ENCODE data around the gene MARK2.
"Not testable (repeated sequence)": the region's sequence is repeated elsewhere in the genome, so short reads cannot be mapped to it uniquely, and the experiment has no call there.

The MARK2 gene

DNA sequence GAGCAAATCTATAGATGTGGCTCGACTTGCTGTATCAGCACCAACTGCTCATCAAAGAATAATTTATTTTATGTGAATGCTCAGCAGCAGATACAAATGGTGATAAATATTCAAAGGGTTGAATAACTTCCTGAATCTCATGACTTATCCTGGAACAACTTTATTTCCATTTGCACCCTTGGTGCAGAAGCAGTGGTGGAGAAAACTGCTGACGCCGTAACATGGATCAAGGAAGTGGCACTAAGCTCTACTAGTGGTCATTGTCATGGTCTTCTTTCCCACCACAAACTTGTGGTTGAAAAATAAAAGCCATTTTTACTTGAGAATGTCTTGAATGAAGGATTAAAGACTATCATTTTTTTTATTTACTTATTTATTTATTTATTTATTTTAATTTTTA, 14.6 kb downstream of the MARK2 start:
- no peak for DNase-seq (ENCODE audit: low read depth in 2 of 3, low spot score in 1 of 3)

DNA sequence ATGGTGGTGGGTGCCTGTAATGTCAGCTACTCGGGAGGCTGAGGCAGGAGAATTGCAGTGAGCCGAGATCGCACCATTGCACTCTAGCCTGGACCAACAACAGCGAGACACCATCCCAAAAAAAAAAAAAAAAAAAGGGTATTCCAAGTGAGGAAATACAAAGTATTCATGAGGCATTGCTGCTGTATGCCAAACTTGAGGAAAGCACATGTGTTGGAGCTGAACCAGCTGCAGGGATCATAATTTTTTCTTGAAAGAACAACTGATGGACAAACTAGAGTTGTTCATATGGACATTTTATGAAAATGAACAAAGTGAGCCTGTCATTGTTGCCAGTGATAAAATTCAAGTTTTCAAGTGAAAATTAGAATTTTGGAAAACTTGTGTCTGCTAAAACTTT, 15.8 kb downstream of the MARK2 start:
- DNase-seq (ENCODE audit: low read depth in 2 of 3, low spot score in 1 of 3) = no peak

DNA sequence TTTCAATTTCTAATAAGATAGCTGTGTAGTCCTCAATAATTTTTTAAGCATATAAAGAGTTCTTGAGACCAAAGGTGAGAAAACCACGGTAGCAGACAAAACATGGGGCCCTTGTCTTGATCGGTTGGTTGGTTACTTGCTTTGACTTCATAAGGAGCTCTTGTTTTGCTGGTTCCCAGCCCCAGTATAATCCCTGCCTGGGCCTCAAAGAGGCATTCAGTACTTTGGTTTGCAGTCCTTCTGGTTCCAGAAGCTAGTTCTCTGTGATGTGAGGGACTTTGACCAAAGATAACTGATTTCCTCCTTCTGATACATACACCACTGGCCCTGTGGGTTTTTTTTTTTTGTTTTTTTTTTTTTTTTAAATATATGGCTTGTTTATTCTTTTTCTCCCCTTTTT, 17.1 kb downstream of the MARK2 start:
- no peak for DNase-seq (ENCODE audit: low read depth in 2 of 3, low spot score in 1 of 3)

DNA sequence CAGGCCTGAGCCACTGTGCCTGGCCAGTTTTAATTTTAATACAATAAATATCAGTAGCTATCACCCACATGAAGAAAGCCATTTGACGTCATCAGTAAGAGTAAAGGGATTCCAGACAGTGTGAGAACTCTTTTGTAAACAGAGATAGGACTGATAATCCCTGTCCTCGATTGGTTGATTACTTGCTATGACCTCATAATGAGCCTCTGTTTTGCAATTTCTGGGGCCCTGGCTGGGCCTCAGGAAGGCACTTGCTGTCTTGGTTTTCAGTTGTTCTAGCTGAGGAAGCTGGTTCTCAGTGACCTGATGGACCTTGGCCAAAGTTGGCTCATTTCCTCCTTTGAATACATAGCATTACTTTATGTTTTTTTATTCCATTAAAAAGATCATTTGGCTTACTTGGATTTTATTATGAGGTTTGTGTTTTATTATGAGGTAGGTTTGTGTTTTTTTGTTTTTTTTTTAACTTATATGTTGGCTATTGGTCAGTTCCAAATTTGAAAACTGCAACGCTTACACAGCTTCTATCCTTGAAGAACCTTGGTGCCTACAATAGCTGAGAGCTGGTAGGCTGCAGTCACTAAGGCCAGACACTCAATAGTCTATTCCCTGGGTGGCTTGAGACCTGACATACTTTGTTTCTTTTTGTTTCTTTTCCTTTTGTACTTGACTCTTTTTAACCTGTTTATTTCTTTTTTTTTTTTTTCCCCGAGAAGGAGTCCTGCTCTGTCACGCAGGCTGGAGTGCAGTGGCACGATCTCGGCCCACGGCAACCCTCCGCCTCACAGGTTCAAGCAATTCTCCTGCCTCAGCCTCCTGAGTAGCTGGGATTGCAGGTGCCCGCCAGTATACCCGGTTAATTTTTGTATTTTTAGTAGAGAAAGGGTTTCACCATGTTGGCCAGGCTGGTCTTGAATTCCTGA, 20.0 kb downstream of the MARK2 start:
- DNase-seq (ENCODE audit: low read depth in 2 of 3, low spot score in 1 of 3) = no peak

DNA sequence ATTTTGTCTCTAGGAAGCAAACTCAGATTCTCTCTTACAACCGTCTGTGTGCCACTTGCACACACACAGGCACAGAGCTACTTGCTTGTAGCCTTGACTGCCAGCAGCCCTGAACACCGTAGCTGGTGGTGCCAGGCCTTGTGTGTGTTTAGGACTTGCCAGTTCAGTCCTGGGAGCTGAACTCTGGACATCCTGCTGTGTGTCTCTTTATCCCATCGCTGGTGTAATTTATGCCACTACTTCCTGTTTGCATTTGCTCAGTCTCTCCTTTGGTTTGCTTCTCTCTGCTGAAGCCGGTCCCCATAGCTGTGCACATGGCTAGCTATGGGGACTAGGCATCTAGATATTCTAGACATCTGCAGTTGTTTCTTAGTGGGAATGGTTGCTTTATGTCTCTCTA, 24.0 kb downstream of the MARK2 start:
- DNase-seq (ENCODE audit: low read depth in 2 of 3, low spot score in 1 of 3) = no peak

DNA sequence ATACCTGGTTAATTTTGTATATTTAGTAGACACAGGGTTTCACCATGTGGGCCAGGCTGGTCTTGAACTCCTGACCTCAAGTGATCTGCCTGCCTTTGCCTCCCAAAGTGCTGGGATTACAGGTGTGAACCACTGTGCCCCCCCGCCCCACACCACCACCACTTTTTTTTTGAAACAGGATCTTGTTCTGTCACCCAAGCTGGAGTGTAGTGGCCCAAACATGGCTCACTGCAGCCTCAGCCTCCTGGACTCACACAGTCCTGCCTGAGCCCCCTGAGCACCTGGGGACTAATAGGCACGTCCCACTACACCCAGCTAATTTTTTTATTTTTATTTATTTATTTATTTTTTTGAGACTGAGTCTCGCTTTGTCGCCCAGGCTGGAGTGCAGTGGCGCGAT, 24.7 kb downstream of the MARK2 start:
- not testable (repeated sequence) for DNase-seq (ENCODE audit: low read depth in 2 of 3, low spot score in 1 of 3)

DNA sequence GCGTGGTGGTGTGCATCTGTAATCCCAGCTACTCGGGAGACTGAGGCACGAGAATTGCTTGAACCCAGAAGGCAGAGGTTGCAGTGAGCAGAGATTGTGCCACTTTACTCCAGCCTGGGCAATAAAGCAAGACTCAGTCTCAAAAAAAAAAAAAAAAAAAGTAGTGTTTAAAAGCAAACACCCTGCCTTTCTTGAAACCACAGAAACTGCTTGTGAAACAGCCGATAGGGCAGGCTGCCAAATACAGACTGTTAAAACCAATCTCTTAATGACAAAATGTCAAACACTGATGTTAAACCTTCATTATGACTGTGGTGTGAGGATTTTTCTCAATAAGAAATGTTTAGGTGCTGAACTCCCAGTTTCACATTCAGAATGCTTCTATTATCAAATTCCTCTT, 27.3 kb downstream of the MARK2 start:
- DNase-seq (ENCODE audit: low read depth in 2 of 3, low spot score in 1 of 3) = peak; percentile 72 to 79 (median 74)

DNA sequence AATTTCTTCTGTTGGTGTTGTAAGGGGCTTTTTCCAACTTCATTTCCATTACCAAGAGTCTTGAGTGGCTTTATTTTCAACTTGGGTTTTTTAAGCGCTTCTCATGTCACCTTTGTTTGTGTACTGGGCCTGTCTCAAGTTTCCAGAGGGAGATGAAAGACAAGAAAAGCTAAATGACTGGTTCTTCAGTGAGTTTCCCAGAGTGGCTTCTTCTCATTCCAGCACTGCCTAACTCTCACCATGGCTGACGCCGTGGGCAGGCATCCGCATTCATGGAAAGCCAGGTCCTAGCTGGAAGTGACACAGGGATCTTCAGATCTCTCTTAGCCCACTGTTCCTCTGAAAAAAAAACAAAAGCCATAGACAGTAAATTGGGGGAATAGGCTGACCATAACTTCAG, 28.6 kb downstream of the MARK2 start:
- DNase-seq (ENCODE audit: low read depth in 2 of 3, low spot score in 1 of 3) = no peak

DNA sequence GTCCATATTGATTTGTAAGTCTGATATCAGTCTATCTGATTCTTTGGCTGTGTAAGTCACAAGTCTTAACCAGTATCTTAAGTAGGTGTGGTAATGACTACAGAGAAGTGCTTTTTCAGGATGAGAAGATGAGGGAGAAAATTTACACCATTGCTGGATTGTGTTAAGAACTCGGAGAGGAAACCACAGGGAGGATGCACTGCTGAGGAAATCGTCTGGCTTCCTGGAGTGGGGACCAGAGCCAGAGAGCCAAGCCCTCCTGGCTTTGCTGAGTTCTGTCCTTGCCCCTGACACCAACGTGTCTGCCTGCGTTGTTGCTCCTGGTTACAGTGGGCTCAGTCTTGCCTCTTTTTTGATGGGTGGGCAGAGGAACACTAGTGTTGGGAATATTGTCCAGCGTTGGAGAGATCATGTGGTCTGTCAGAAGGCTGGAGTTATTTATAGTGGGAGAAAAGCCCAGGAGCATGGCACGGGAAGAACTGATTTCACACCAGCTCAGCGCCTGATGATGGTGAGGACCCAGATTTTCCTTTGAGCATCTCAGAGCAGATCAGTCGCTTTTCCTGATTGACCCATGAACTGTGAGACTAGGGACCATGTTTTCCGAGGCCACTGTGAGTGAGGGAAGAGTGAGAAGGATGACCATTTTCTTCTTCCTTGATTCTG, 29.6 kb downstream of the MARK2 start:
- no peak for DNase-seq (ENCODE audit: low read depth in 2 of 3, low spot score in 1 of 3)

DNA sequence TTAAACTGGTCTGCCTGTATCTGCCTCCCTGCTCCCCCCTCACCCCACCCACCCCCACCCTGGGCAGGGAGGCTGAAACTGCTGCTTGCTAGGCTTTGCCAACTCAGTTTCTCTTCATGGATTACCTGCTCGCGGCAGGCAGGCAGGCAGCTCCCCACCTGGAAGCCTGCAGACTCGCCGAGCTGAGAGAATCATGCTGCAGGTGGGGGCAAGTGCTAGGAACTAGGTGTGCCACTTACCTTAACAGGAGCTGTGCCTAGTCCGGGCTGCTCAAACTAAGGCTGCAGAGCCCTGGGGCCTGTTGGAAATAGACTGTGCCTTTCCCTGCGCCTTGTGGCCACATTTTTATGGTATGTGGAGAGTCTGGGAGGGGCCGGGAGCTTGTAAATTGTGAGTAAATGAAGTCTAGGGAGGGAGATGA, 30.3 kb downstream of the MARK2 start:
- no peak for DNase-seq (ENCODE audit: low read depth in 2 of 3, low spot score in 1 of 3)

DNA sequence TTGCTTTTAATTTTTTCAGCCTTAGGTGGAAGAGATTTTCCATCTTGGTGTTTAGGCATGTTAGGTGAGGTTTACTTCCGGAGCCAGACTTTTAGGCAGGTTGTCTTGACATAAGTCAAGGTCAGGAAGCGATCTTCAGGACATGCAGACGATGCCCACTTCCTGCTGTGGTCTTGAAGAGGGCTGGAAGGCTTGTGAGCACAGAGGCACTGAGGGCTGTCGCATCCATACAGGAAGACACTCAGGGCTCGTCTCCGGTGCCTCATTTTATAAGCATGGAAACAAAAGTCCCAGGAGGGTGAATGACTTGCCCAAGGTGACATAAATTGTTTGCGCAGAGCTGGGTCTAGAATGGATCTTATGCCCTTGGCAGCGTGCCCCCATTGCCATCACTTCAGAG, 30.8 kb downstream of the MARK2 start:
- no peak for DNase-seq (ENCODE audit: low read depth in 2 of 3, low spot score in 1 of 3)

DNA sequence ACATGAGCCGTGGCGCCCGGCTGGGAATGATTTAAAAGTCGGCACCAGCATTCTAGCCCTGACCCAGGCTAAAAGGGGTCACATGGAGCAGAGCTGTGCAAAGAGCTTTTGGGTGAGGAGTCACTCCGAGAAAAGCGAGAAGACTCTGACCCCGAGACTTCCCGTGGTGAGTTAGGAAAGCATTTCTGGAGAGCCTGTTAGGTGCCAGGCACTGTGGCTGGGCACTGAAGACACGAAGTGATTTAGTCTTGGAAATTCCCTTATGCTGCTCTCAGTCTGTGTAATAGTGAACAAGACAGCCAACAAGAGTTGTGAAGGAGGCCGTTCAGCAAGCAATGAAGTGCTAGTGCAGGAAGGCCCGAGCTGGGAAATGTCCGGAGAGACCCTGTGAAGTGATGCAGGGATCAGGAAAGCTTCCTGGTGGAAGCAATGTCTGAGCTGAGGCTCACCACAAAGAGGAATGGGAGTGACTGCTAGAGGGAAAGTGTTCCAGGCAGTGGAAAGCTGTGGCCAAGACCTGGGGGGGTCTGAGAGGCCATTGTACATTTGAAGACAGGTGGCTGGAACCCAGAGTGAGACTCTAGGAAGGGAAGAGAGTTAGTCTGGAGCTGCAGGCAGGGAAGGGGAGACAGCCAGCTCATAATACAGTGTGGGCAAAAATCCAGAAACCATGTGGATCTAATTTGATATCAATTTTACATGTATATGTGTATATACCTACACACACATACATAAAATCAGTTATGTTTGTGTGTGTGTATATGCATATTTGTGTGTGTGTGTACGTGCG, 31.6 kb downstream of the MARK2 start:
- DNase-seq (ENCODE audit: low read depth in 2 of 3, low spot score in 1 of 3) = no peak

DNA sequence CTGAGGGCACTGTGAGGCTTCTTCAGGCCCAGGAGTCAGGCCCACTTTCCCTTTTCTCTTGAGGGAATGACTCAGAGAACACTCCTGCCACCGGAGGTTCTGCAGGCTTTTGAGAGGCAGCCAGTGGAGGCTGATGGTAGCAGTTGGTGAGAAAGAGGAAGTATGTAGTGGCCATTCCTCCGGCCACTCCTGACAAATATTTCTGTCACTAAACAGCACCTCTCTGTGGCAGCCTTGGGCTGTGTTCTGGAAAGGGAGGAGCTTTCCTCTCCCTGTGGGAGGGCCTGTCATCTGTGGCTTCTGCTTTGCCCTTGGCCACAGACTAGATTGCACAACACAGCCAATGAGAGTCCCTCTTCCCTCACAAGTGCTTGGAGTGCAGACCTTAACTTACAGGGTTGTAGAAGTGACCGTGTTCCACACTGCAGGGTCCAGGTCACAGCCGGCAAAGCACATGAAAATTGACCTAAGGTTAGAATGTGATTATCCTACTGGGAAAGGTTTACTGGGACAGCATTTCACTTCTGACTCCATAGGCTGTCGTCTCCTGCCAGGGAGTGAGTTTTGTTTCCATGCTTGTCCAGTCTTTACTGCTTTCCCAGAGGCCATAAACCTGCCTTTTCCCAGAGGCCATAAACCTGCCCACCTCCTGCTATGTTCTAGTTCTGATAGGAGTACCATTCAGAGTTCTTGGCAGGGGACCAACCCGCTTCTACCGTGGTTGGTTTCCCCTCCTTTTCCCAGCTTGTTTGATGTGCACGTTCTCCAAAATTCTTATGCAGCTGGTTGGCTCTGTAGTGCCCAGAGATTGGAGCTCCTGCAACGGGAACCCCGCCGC, 33.3 kb downstream of the MARK2 start:
- peak in 2 of 3 donors; percentile 8 to 31 for DNase-seq (ENCODE audit: low read depth in 2 of 3, low spot score in 1 of 3)

DNA sequence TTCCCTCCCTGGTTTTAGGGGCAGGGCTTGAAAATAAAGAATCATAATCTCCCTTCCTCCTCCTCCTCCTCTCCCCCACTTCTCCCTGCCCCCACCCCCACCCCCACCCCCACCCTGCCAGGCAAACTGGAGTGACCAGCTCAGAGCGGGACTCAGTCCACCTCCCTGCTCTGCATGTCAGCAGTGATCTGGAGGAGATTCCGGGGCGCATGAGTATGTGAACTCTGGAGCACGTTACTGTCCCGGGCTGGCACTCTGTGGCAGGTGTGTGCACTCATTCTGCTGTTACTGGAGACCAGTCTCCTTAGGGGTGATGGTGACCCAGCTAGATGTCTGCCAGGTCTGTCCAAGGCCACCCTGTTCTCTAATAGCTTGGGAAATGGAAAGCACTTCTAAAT, 33.9 kb downstream of the MARK2 start:
- no peak for DNase-seq (ENCODE audit: low read depth in 2 of 3, low spot score in 1 of 3)

DNA sequence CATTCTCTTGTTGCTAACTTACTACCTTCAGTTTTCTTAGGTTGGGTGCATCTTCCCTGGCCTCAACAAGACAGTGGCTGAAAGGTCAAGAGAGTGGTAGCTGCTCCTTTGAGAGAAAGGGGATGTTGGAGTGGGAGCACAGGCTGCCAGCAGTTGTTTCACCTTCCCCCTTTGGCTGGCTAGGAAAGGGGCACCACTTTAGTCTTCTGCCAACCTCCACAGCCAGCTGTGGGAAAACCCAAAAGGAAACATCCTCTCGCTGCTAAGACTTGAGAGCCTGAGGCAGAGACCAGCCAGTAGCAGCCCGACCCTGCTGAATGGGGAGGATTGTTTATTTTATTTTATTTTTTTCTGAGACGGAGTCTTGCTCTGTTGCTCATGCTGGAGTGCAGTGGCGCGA, 34.4 kb downstream of the MARK2 start:
- no peak for DNase-seq (ENCODE audit: low read depth in 2 of 3, low spot score in 1 of 3)

DNA sequence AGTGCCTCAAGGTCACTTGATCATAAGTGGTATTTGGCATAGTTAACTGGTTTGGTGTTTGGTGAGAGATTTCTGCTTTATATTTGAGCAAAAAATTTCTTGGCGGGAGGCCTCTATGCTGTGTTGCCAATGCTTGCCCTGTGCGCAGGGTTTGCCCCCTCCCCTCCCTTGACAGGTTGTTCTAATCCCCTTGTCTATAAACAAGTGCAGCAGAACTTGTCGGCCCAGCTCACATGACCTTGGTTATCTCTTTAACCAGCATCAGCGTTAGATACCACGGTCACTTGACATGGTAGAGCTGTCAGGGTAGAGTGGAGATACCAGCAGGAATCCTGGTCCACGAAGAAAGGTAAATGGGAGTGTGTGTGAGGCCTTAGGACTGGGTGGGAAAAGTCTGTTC, 35.6 kb downstream of the MARK2 start:
- no peak for DNase-seq (ENCODE audit: low read depth in 2 of 3, low spot score in 1 of 3)

DNA sequence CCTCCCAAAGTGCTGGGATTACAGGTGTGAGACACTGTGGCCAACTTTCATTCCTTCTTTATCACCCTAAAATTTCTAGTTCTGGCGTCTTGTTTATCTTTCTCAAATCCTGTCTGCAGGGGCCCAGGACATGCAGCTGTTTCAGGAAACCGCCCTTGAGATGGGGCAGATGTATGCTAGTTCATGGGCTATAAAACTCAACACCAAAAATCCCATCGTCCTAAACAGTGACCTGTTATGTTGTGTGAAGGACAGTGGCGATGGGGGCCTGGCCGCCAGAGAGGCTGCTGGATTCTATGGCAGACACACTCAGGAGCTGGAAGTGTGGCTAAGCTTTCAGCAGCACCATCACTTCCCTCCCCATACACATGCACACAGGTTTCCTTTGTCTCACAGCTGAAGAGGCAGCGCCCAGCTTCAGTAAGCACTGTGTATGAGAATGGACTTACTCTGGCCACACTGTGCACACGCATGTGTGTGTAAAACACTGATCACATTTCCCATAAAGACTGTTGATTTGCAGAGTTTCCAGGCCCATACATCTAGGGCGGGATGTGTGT, 36.7 kb downstream of the MARK2 start:
- no peak for DNase-seq (ENCODE audit: low read depth in 2 of 3, low spot score in 1 of 3)

DNA sequence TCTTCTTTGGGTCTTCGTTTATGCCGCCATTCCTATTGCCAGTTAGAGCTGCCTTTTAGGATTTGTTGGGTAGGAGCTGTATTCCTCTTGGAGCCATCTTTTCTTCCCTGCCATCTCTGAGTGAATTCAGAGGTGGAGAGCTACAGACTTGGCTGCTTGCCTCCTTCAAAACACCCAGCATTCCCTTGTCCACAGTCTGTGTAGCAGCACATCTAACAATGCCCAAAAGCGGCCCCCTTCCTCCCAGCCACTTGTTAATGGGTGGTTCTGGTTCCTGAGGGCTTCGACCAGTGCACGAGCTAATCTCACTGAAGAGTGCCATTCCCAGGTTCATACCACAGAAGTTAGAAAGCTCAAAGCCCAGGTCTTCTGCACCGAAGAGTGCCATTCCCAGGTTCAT, 37.7 kb downstream of the MARK2 start:
- DNase-seq (ENCODE audit: low read depth in 2 of 3, low spot score in 1 of 3) = no peak

DNA sequence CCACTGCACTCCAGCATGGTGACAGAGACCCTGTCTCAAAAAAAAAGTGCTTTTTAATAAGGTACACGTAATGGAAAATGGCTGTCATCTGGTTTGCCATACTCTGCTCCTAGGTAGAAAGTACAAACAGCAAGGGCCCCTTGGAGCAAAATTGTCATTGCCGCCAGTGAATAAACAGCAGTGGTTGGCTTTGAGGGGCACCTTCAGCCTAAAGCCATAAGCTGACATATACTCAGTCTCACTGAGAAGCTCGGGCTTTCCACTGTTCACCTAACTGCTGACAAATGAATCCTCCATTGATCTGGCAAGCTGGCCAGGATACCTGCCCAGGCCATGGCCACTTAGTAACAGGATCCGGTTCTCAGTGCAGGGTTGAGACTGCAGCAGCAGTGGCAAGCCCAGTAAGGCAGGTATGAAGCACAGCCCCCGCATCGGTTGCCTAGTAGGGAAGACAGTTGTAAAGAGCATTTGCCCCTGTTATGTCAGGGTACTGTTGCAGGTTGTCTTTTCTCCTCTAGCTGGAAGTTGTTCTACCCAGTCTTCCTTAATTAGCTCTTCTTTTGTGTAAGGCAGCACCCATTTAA, 38.8 kb downstream of the MARK2 start:
- no peak for DNase-seq (ENCODE audit: low read depth in 2 of 3, low spot score in 1 of 3)
